ENCODE measurements around the gene C1QTNF9B.

Gene C1QTNF9B

DNA sequence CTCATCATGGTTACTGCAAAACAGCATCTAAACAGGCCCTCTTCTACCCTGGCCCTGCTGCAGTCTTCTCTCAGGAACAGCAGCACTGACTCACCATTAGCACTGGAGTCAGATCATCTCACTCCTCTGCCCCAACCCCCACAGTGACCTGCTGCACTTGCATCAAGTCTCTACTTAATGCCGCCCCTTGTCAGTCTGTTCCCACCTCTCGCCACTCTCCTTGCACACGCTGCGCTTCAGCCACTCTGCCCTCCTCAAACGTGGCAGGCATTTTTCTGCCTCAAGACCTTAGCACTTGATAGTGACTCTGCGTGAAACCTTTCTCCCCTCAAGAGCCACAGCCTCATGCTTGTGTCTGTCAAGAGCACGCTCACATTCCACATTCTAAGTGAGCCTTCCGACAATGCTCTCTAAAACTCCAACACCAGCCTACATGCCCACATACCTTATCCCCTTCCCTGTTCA is 30.2 kb downstream of the C1QTNF9B start:
- H3K36me3 ChIP-seq: no peaks in the 10 kb centered on the region
- TF ChIP-seq, protein P1, sequence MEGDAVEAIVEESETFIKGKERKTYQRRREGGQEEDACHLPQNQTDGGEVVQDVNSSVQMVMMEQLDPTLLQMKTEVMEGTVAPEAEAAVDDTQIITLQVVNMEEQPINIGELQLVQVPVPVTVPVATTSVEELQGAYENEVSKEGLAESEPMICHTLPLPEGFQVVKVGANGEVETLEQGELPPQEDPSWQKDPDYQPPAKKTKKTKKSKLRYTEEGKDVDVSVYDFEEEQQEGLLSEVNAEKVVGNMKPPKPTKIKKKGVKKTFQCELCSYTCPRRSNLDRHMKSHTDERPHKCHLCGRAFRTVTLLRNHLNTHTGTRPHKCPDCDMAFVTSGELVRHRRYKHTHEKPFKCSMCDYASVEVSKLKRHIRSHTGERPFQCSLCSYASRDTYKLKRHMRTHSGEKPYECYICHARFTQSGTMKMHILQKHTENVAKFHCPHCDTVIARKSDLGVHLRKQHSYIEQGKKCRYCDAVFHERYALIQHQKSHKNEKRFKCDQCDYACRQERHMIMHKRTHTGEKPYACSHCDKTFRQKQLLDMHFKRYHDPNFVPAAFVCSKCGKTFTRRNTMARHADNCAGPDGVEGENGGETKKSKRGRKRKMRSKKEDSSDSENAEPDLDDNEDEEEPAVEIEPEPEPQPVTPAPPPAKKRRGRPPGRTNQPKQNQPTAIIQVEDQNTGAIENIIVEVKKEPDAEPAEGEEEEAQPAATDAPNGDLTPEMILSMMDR (IDR thresholded peaks at IDR 0.05): no peak
- no peak overlapping the region for H3K4me3 ChIP-seq (ENCODE audit: low read depth in 1 of 2, low read length in 1 of 2)
- no peaks in the 10 kb centered on the region for H3K27me3 ChIP-seq
- no peaks in the 10 kb centered on the region for H3K9me3 ChIP-seq
- H3K27ac ChIP-seq: no peak overlapping the region
- no peaks in the 10 kb centered on the region for H3K4me1 ChIP-seq (ENCODE audit: control insufficient read depth in 1 of 2, insufficient read depth in 1 of 2, low read depth in 1 of 2, low read length in 1 of 2)

DNA sequence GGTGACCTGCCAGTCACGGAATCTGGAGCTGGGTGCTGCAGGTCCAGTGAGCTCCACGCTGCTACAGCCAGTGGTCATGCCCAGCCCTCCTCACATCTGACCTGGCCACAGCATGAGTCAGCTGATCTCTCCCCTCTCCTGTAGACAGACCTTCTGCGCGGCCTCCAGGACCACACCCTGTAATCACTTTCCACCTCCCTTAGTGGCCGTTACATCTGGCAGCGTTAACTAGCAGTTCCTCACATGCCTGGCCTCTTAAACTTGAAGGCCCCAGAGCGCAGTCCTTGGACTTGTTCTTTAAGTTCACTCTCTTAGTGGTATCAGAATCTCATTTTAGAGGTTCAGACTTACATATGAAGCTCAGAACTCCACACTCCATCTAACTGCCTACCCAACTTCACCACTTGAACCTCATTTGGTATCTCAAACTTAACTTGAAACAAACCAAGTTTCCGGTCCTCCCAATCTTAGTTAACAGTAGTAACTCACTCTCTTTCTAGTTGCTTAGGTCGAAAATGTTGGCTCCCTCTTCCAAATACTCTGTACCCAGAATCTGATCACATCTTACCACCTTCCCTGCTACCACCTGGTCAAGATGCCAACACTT is 30.8 kb downstream of the C1QTNF9B start:
- TF ChIP-seq, protein P1 (IDR thresholded peaks at IDR 0.05): no peak
- no peaks in the 10 kb centered on the region for H3K4me1 ChIP-seq (ENCODE audit: control insufficient read depth in 1 of 2, insufficient read depth in 1 of 2, low read depth in 1 of 2, low read length in 1 of 2)
- H3K36me3 ChIP-seq: no peaks in the 10 kb centered on the region
- no peaks in the 10 kb centered on the region for H3K9me3 ChIP-seq
- no peaks in the 10 kb centered on the region for H3K27me3 ChIP-seq
- no peak overlapping the region for H3K27ac ChIP-seq
- no peak overlapping the region for H3K4me3 ChIP-seq (ENCODE audit: low read depth in 1 of 2, low read length in 1 of 2)

DNA sequence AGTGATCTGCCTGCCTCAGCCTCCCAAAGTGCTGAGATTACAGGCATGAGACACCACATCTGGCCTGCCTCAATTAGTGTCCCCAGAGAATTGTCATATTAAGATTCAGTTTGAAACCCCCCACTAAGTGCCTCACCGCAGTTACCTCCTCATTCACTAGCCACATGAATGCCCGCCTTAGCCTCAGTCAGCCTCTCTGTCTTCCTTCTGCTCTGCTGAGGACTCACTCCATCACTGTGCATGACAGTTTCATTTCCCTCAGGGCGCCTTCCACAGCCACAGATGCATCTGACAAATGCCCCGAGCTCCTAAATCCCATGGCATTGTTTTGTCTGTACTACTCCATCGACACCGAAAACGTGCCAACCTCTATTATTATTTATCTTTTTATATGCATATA is 31.4 kb downstream of the C1QTNF9B start:
- TF ChIP-seq, protein P1 (IDR thresholded peaks at IDR 0.05): no peak
- H3K27ac ChIP-seq: no peak overlapping the region
- no peaks in the 10 kb centered on the region for H3K27me3 ChIP-seq
- no peaks in the 10 kb centered on the region for H3K9me3 ChIP-seq
- H3K36me3 ChIP-seq: no peaks in the 10 kb centered on the region
- no peaks in the 10 kb centered on the region for H3K4me1 ChIP-seq (ENCODE audit: control insufficient read depth in 1 of 2, insufficient read depth in 1 of 2, low read depth in 1 of 2, low read length in 1 of 2)
- H3K4me3 ChIP-seq (ENCODE audit: low read depth in 1 of 2, low read length in 1 of 2): no peak overlapping the region

DNA sequence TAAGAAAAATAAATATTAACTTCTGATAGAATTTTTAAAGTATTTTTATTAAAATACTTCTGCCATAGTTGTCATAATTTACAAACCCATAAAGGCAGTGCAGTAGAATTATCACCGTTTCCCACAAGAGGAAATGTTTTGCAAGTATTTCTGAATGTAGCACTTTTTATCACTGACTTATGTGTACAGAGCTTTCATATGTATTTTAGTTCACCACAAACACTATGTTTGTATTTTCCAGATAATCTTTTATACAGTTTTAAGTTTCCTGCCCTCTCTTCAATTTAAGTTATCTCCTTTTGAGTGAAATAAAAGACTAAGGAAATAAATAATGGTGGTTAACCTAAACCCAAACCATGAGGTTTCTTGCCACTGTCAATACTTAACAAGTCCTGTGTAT is 32.3 kb downstream of the C1QTNF9B start:
- Histone ChIP-seq H3K4me1 (ENCODE audit: control insufficient read depth in 1 of 2, insufficient read depth in 1 of 2, low read depth in 1 of 2, low read length in 1 of 2) (no peaks in the 10 kb centered on the region), H3K27ac (no peak overlapping the region), H3K36me3 (no peaks in the 10 kb centered on the region), H3K27me3 (no peaks in the 10 kb centered on the region), H3K4me3 (ENCODE audit: low read depth in 1 of 2, low read length in 1 of 2) (no peak overlapping the region), H3K9me3 (no peaks in the 10 kb centered on the region)
- TF ChIP-seq, protein P1 (IDR thresholded peaks at IDR 0.05): no peak

DNA sequence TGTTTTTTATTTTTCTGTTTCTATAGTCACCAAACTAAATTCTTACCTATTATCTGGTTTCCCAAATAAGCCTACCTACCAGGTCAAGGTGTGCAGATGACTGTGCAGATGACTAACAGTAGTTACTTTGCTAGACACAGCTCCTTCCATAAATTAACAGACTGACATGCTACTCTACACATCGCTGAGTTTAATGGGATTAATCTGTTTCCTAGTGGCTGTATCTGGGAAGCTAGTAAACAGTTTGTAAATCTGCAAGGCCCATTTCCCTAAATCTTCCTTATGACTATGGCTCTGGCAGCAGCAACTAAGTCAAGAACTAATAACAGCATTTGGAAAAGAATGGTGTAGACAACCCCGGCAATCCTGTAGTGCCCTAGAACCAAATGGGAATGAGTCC is 36.0 kb downstream of the C1QTNF9B start:
- H3K4me1 ChIP-seq (ENCODE audit: control insufficient read depth in 1 of 2, insufficient read depth in 1 of 2, low read depth in 1 of 2, low read length in 1 of 2): no peaks in the 10 kb centered on the region
- no peak overlapping the region for H3K4me3 ChIP-seq (ENCODE audit: low read depth in 1 of 2, low read length in 1 of 2)
- H3K27ac ChIP-seq: no peak overlapping the region
- H3K36me3 ChIP-seq: no peaks in the 10 kb centered on the region
- no peaks in the 10 kb centered on the region for H3K9me3 ChIP-seq
- TF ChIP-seq, protein P1 (IDR thresholded peaks at IDR 0.05): no peak
- no peaks in the 10 kb centered on the region for H3K27me3 ChIP-seq
